NB4 (cell line): ENCODE data around the gene NXPH4.

ENCODE experiments used
- DNase-seq: peaks from one replicate; pipeline ENCODE4 v3.0.0; 2010; ENCODE audit warnings: low read depth
- H3K4me3 ChIP-seq: one replicate; pipeline ENCODE4 v1.5.1; 2011; ENCODE audit warnings: mild to moderate bottlenecking, low read depth, low read length, moderate library complexity
- CTCF ChIP-seq: IDR thresholded peaks from one replicate; pipeline ENCODE4 v1.5.1; 2012; ENCODE audit warnings: low read depth, low read length
- MYC ChIP-seq: IDR thresholded peaks from 2 replicates; pipeline ENCODE4 v1.6.1; 2011; ENCODE audit warnings: low read depth, low read length
- POLR2A ChIP-seq: IDR thresholded peaks from 2 replicates; pipeline ENCODE4 v1.6.1; 2011; ENCODE audit warnings: mild to moderate bottlenecking; ENCODE audit not compliant: insufficient read length; ENCODE audit errors: extremely low read depth
- TF ChIP-seq, protein P1 (sequence below): IDR thresholded peaks from 2 replicates; pipeline ENCODE4 v1.6.1; 2011; ENCODE audit warnings: low read depth, low read length

The NXPH4 gene

GRCh38 chr12:57210926-57211692 is 5.5 kb upstream of the NXPH4 start:
- TF ChIP-seq MYC = no peak
- H3K4me3 ChIP-seq = no peak overlapping the region
- DNase-seq = peak; percentile 63

DNA sequence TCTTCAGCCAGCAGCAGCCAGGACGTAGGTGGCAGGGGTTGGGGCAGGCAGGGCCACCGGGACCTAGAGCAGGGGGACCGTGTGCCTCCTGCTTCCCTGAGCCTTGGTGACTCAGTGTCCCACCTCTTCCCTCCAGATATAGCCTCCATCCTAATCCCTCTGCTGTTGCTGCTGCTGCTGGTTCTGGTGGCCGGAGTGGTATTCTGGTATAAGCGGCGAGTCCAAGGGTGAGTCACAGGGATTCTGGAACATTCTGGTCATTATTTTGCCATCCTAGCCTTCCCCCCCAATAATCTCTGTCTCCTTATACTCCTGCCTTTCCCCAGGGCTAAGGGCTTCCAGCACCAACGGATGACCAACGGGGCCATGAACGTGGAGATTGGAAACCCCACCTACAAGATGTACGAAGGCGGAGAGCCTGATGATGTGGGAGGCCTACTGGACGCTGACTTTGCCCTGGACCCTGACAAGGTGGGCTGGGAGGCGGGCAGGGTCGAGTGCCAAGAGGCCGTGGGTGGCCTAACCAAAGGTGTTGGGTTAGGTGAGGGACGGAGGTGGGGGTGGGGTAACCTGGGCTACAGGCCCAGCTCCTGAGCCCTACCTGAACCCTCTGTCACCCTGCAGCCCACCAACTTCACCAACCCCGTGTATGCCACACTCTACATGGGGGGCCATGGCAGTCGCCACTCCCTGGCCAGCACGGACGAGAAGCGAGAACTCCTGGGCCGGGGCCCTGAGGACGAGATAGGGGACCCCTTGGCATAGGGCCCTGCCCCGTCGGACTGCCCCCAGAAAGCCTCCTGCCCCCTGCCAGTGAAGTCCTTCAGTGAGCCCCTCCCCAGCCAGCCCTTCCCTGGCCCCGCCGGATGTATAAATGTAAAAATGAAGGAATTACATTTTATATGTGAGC is 4.5 kb upstream of the NXPH4 start:
- H3K4me3 ChIP-seq = no peak overlapping the region
- TF ChIP-seq, protein P1, sequence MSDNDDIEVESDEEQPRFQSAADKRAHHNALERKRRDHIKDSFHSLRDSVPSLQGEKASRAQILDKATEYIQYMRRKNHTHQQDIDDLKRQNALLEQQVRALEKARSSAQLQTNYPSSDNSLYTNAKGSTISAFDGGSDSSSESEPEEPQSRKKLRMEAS = no peak
- no peak for TF ChIP-seq MYC
- TF ChIP-seq POLR2A = no peak
- TF ChIP-seq CTCF = no peak
- no peak for DNase-seq

GRCh38 chr12:57212701-57213057 is 3.9 kb upstream of the NXPH4 start:
- DNase-seq = no peak
- H3K4me3 ChIP-seq = no peak overlapping the region
- no peak for TF ChIP-seq POLR2A
- no peak for TF ChIP-seq CTCF
- TF ChIP-seq, protein P1 = no peak
- no peak for TF ChIP-seq MYC

GRCh38 chr12:57213058-57213715 is 3.4 kb upstream of the NXPH4 start:
- TF ChIP-seq, protein P1 = peak; percentile 92
- peak; percentile 93 for TF ChIP-seq MYC
- TF ChIP-seq CTCF = peak; percentile 96
- no peak for TF ChIP-seq POLR2A
- DNase-seq = peak; percentile 81
- no peak overlapping the region for H3K4me3 ChIP-seq

DNA sequence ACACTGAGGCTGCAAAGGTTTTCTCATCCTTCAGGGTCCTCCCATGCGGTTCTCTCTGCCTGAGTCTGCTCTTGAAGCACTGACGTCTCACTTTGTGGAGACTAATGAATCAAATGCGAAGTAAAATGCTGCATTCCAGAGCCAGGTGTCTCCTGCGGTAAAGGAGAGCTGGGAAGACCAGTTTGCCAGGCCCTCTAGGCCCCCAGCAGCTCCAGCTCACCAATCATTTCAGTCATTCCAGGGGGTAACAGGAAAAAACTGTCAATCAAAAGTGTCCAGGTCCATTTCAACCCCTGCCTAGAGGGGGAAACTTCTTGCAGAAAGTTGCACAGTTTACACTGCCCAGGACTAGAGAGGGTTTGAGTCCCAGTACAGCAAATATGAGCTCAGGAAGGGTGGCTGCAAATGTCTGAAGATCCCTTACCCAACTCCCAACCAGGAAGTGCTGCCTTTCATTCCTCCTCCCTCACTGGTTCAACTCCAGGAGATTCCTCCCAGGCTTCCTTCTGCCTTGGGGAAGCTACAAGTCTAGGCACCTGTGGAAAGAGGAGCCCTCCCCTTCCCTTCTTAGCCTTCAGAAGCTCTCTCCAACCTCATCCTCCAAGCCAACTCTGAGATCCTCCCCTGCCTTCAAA is 2.7 kb upstream of the NXPH4 start:
- H3K4me3 ChIP-seq = no peak overlapping the region

More for the DNA sequence above, 2.7 kb upstream of the NXPH4 start:
- DNase-seq = no peak
- TF ChIP-seq, protein P1 = no peak
- TF ChIP-seq POLR2A (no peak), CTCF (no peak), MYC (no peak)
